ENCODE measurements around the gene HVCN1. TPM values are rescaled to one million over a fixed set of nuclear protein-coding genes. Genes with fewer than 3 reads are reported as not detected.
A peak's percentile ranks its signal among the peaks of the same experiment; 100 is the strongest.
"Not testable (repeated sequence)": the region's sequence is repeated elsewhere in the genome, so short reads cannot be mapped to it uniquely, and the experiment has no call there.

HVCN1 gene
- total and polyA plus RNA-seq, 5 donors = 11.3 to 33.4 (median 14.0) TPM

DNA sequence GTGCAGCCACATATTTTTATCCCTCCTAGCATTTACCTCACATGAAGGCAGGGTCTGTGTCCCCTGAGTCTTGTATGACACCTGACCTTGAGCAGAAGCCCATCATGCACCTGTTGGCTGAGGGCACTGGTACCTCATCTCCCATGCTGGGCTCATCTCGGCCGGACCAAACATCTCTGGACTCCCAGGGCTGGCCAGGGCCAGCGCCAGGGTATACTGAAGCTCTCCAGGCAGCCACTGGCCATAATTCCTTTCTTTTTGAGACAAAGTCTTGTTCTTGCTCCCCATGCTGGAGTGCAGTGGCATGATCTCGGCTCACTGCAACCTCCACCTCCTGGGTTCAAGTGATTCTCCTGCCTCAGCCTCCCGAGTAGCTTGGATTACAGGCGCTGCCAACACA lies 22.0 kb downstream of the HVCN1 start:
- DNase-seq = no peak
- WGBS = 96% methylated on average over 6 of the region's 6 CpGs

DNA sequence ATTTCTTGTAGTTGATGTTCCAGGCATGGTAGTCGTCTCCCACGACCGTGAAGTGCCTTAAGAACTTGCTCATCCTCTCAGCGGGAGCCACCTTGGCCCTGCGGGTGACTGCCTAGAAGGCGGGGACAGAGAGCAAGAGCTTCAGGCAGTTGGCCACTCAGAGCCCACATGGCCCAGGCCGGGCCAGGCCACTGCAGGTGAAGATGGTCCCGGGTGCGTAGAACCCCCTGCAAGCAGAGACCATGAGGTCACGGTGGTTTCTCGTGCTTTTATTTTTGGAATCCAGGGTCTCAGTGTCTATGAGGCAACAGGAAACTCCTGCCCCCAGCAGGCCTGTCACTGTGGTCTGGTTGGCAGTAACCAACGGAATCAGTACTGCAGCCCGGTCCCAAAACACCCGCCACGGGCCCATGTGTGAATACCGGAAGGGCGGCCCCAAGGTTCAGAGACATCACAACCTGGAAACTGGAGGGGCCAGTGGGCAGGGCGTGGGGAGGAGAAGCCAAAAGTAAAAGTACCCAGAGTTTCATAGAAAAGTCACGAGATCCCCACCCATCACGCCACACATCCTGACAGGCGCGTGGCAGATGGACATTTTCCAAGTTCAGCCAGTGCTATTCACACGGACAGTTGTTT lies 27.5 kb downstream of the HVCN1 start:
- intact Hi-C loops (cut with DNase I) = no loop called here
- Histone ChIP-seq H3K9me3 (ENCODE audit: control insufficient read depth, low read length) (no peaks in the 10 kb centered on the region), H3K4me1 (ENCODE audit: control insufficient read depth, insufficient read depth, low read length) (peaks cover 5% of the 10 kb centered on the region), H3K27ac (ENCODE audit: low read length) (no peak overlapping the region), H3K4me3 (ENCODE audit: low read length) (no peak overlapping the region), H3K27me3 (ENCODE audit: control insufficient read depth, insufficient read depth) (no peaks in the 10 kb centered on the region)
- DNase-seq (peak in 1 of 3 donors; percentile 57), ATAC-seq (peak; percentile 30 to 38)
- WGBS = 75% methylated on average over 23 of the region's 23 CpGs

More for the DNA sequence above, 22.0 kb downstream of the HVCN1 start:
- Histone ChIP-seq H3K4me3 (ENCODE audit: low read length) (no peak overlapping the region), H3K27me3 (ENCODE audit: control insufficient read depth, insufficient read depth) (no peaks in the 10 kb centered on the region), H3K9me3 (ENCODE audit: control insufficient read depth, low read length) (no peaks in the 10 kb centered on the region), H3K27ac (ENCODE audit: low read length) (no peak overlapping the region), H3K4me1 (ENCODE audit: control insufficient read depth, insufficient read depth, low read length) (no peaks in the 10 kb centered on the region)
- no peak for ATAC-seq
- intact Hi-C loops (cut with DNase I) = no loop called here

DNA sequence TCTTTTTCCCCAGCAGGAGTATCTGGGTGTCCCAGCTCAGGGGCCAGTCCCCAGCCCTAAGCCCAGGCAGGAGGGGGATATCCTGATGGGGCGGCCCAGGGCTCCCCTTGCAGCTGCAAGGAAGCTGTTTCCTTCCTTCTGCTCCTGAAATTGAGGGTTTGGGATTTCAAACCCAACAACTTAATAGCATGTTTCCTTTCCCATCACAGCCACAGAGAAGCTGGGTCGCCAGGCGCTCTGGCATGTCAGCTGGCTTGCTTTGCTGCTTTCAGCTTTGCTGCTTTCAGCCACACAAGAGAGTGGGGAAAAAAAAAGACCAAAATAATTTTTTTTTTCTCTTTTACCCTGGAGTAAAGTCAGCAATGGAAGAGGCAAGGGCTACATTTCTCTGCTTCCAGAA lies 30.0 kb downstream of the HVCN1 start:
- WGBS = 80% methylated on average over 3 of the region's 3 CpGs
- ATAC-seq (no peak), DNase-seq (no peak)
- H3K27ac ChIP-seq (ENCODE audit: low read length) = no peak overlapping the region
- no peaks in the 10 kb centered on the region for H3K9me3 ChIP-seq (ENCODE audit: control insufficient read depth, low read length)
- H3K27me3 ChIP-seq (ENCODE audit: control insufficient read depth, insufficient read depth) = no peaks in the 10 kb centered on the region
- peaks cover 5% of the 10 kb centered on the region for H3K4me1 ChIP-seq (ENCODE audit: control insufficient read depth, insufficient read depth, low read length)
- no peak overlapping the region for H3K4me3 ChIP-seq (ENCODE audit: low read length)
- intact Hi-C loops (cut with DNase I) = no loop called here

DNA sequence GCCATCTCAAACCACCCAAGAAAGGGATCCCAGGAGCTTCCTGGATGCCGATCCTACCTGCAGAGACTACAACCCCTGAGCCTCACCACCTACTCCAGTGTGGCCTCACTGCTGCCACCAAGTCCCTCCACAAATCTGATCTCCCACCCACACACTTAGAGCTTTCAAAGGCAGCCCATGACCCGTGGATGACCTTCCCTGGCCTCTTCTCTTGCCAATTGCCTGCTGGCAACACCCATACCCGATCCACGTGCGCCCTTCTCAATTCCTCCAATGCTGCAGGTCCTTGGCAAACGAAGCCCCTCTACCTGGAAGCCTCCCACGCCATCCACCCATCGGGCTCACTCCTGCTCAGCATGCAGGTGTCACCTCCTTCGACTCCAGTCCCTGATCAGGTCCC lies 30.7 kb downstream of the HVCN1 start:
- Histone ChIP-seq H3K27ac (ENCODE audit: low read length) (no peak overlapping the region), H3K27me3 (ENCODE audit: control insufficient read depth, insufficient read depth) (no peaks in the 10 kb centered on the region), H3K4me1 (ENCODE audit: control insufficient read depth, insufficient read depth, low read length) (peaks cover 5% of the 10 kb centered on the region), H3K4me3 (ENCODE audit: low read length) (no peak overlapping the region), H3K9me3 (ENCODE audit: control insufficient read depth, low read length) (no peaks in the 10 kb centered on the region)
- 80% methylated on average over 9 of the region's 9 CpGs for WGBS
- intact Hi-C loops (cut with DNase I) = no loop called here
- ATAC-seq = peak in 1 of 2 donors; percentile 8
- no peak for DNase-seq

DNA sequence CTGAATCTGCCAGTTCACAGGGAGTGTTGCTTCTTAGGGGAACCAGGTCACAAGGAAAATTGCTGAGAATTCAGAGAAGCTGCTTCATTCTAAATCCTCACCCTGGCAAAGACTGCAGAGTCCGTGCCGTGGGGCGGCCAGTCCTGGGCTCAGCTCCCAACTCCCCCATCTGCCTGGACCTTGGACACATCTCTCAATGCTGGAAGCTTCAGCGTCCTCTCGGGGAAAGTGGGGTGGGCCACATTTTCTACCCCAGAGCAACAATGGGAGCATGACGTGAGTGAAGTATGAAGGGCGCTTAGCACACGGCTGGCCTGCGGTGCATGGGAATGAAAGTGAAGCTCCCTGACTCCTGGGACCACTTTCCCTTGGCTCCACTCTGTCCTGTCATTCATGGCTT lies 31.2 kb downstream of the HVCN1 start:
- peak in 1 of 3 donors; percentile 72 for DNase-seq
- intact Hi-C loops (cut with DNase I) = no loop called here

DNA sequence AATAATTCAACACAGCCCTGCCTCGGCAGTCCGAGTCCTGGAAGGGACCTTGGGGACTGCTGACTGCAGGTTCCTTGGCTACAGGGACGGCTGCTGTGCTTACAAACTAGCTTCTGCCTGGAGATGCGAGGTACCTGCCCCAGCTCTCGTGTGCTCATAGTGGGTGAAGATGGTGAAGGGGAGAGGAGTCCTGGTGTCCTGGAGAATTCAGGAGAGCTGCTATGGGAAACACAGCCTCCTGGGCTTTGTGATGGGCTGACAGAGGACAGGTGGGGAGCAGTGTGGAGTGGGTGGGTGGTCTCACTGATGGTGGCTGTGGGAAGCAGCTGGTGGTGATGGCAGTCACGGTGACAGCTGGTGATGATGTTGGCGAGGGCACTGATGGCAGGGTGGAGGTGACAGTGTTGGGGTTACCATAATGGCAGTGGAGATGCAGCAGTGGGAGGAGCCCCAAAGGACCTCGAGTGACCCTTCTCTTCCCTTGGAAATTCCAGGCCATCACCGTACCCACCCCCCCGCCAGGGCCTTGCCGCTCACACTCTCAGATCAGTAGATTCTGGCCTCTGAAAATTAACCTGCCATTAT lies 32.8 kb downstream of the HVCN1 start:
- no peak overlapping the region for H3K4me3 ChIP-seq (ENCODE audit: low read length)
- H3K4me1 ChIP-seq (ENCODE audit: control insufficient read depth, insufficient read depth, low read length) = peaks cover 5% of the 10 kb centered on the region
- ATAC-seq (no peak), DNase-seq (no peak)
- intact Hi-C loops (cut with DNase I) = no loop called here
- no peaks in the 10 kb centered on the region for H3K9me3 ChIP-seq (ENCODE audit: control insufficient read depth, low read length)
- H3K27me3 ChIP-seq (ENCODE audit: control insufficient read depth, insufficient read depth) = no peaks in the 10 kb centered on the region
- no peak overlapping the region for H3K27ac ChIP-seq (ENCODE audit: low read length)
- 88% methylated on average over 11 of the region's 11 CpGs for WGBS

More for the DNA sequence above, 31.2 kb downstream of the HVCN1 start:
- Histone ChIP-seq H3K9me3 (ENCODE audit: control insufficient read depth, low read length) (no peaks in the 10 kb centered on the region), H3K4me3 (ENCODE audit: low read length) (no peak overlapping the region), H3K27ac (ENCODE audit: low read length) (no peak overlapping the region), H3K27me3 (ENCODE audit: control insufficient read depth, insufficient read depth) (no peaks in the 10 kb centered on the region), H3K4me1 (ENCODE audit: control insufficient read depth, insufficient read depth, low read length) (peaks cover 5% of the 10 kb centered on the region)
- WGBS = 67% methylated on average over 9 of the region's 9 CpGs
- ATAC-seq = peak; percentile 37 to 52

DNA sequence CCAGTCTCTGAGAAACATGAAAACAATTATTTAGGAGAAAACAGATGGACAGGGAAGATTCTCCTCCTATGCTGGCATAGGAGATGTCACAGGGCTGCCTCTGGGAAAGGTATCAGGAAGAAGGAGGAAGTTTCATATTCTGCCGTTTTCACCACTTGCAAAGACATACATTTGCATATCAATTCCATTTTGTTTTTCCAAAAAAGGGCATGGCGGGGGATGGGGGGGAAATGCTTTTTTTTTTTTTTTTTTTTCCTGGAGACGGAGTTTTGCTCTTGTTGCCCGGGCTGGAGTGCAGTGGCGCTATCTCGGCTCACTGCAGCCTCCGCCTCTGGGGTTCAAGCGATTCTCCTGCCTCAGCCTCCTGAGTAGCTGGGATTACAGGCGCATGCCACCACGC lies 34.7 kb downstream of the HVCN1 start:
- intact Hi-C loops (cut with DNase I); H3K9me3 ChIP-seq (ENCODE audit: control insufficient read depth, low read length); H3K27me3 ChIP-seq (ENCODE audit: control insufficient read depth, insufficient read depth); H3K4me1 ChIP-seq (ENCODE audit: control insufficient read depth, insufficient read depth, low read length); ATAC-seq; H3K4me3 ChIP-seq (ENCODE audit: low read length); H3K27ac ChIP-seq (ENCODE audit: low read length); DNase-seq: not testable (repeated sequence)
- 94% methylated on average over 10 of the region's 10 CpGs for WGBS

DNA sequence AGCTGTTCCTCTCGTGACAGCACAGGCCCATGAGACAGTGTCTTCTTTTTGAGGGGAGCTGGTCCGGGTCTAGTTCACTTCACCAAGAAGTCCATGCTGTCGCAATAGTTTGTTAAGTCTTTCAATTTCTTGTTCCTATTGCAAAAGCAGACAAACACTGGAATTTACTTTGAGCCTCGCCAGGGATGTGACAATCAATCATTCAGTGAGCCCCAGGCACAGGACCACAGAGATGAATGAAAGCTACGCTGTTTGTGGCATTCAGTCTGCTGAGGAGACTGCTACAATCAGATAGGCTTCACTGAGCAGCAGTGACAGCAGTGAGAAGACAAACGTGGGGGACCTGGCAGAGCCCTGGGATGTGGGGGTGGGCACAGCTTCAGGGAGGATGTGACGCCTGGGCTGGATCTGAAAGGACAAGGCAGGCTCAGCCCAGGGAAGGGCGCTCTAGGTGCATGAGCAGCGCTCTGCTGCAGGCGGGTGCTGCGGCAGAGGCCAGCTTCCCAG lies 39.5 kb downstream of the HVCN1 start:
- Histone ChIP-seq H3K4me1 (ENCODE audit: control insufficient read depth, insufficient read depth, low read length) (no peaks in the 10 kb centered on the region), H3K9me3 (ENCODE audit: control insufficient read depth, low read length) (no peaks in the 10 kb centered on the region), H3K27me3 (ENCODE audit: control insufficient read depth, insufficient read depth) (no peaks in the 10 kb centered on the region), H3K27ac (ENCODE audit: low read length) (no peak overlapping the region), H3K4me3 (ENCODE audit: low read length) (no peak overlapping the region)
- intact Hi-C loops (cut with DNase I) = no loop called here
- DNase-seq (no peak), ATAC-seq (no peak)
- WGBS = 80% methylated on average over 11 of the region's 11 CpGs

DNA sequence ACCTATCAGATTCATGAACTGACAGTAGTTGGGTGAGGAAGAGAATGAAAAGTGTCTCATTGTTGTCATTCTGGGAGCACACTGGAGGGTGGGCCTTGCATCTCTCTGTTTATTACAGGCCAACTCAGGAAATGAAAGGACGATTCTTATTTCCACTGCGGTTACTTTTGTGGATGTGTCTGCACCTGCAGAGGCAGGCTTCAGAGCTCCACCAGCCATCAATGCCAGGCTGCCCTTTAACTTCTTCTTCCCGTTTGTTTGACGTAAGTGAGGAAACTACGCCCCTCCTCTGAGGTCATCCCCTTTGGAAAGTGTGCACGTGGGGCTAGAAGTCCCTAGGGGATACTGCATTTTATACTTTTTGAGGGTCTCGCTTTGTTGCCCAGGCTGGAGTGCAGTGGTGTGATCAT lies 41.3 kb downstream of the HVCN1 start:
- WGBS = 60% methylated on average over 7 of the region's 7 CpGs
- DNase-seq = no peak

DNA sequence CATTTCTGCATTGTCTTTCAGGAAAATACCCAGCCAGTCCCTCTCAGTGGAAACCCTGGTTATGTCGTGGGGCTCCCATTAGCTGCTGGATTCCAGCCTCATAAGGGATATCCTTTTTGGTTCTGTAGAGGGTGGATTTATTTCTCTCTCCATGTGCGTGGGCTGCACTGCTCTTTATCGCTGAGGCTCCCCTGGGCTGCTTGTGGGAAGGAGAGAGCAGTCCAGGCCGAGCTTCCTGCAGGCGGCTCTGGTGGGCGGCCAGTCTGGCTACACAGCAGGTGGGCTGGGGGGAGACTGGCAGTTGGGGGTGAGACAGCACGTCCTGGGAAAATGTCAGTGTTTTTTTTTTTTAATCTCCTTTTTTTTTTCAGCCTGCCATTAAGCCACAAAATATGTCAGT lies 47.4 kb downstream of the HVCN1 start:
- Histone ChIP-seq H3K4me3 (ENCODE audit: low read length) (no peak overlapping the region), H3K27ac (ENCODE audit: low read length) (peak overlapping the region; percentile 47), H3K27me3 (ENCODE audit: control insufficient read depth, insufficient read depth) (no peaks in the 10 kb centered on the region), H3K9me3 (ENCODE audit: control insufficient read depth, low read length) (no peaks in the 10 kb centered on the region), H3K4me1 (ENCODE audit: control insufficient read depth, insufficient read depth, low read length) (peaks cover 6% of the 10 kb centered on the region)
- intact Hi-C loops (cut with DNase I) = no loop called here
- whole genome bisulfite sequencing = 38% methylated on average over 7 of the region's 7 CpGs
- peak; percentile 37 to 42 for ATAC-seq
- peak; percentile 47 to 78 (median 62) for DNase-seq

More for the DNA sequence above, 41.3 kb downstream of the HVCN1 start:
- no peak for ATAC-seq
- Histone ChIP-seq H3K27me3 (ENCODE audit: control insufficient read depth, insufficient read depth) (no peaks in the 10 kb centered on the region), H3K4me1 (ENCODE audit: control insufficient read depth, insufficient read depth, low read length) (no peaks in the 10 kb centered on the region), H3K9me3 (ENCODE audit: control insufficient read depth, low read length) (no peaks in the 10 kb centered on the region), H3K27ac (ENCODE audit: low read length) (no peak overlapping the region), H3K4me3 (ENCODE audit: low read length) (no peak overlapping the region)
- intact Hi-C loops (cut with DNase I) = no loop called here

DNA sequence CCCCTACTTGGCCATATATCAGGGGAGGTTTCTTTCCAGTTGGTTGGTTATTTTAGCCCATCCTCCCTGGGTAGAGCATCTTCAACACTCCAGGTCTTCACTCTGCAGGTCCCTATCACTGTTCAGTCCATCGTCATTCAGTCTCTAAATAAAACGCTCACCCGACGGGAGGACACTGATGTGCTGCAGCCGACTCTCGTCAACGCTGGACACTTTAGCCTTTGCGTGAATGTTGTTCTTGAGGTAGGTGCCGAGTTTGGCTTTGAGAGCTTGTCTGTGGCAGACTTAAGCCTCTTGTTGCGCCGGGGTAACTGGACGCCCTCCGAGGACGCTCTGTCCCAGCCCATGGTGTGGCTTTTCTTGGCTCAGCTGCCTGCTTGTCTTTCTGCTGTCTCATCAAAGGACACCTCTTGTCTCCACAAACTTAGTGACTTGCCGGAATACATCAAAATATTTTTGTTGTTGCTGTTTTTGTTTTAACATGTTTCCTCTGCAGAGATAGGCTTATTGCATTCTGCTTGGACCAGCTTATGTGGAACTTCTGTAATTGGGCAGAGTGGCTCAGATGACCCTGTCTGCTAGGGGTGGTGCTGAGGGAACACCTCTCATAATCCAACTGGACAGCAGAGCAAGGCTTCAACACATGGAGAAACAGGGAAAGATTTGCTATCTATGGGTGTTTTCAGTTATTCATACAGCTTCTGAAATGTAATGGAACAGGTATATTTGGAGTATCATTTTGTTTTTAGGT lies 48.5 kb downstream of the HVCN1 start:
- H3K9me3 ChIP-seq (ENCODE audit: control insufficient read depth, low read length) = no peaks in the 10 kb centered on the region
- no peaks in the 10 kb centered on the region for H3K27me3 ChIP-seq (ENCODE audit: control insufficient read depth, insufficient read depth)
- intact Hi-C loops (cut with DNase I) = no loop called here
- peak; percentile 72 to 84 (median 84) for DNase-seq
- WGBS = 58% methylated on average over 15 of the region's 15 CpGs
- ATAC-seq = peak; percentile 86 to 92
- no peak overlapping the region for H3K4me3 ChIP-seq (ENCODE audit: low read length)
- peaks cover 6% of the 10 kb centered on the region for H3K4me1 ChIP-seq (ENCODE audit: control insufficient read depth, insufficient read depth, low read length)
- H3K27ac ChIP-seq (ENCODE audit: low read length) = peak overlapping the region; percentile 92

Measured in right cardiac atrium (tissue), 5 donors.